ENCODE data around the gene THSD4. TPM values are rescaled to one million over a fixed set of nuclear protein-coding genes. Genes with fewer than 3 reads are reported as not detected.

THSD4 gene
- total and polyA plus RNA-seq, 2 donors (not counting 1 experiment from before 2014, with no cell fraction given), result 43.1 to 95.5 TPM

GRCh38 chr15:71392861-71393283, 277.6 kb downstream of the THSD4 start:
- Histone ChIP-seq H3K4me2 (ENCODE audit: extremely low read depth, insufficient read depth, low read length) (no peak overlapping the region), H3K9ac (ENCODE audit: insufficient read depth, low read length) (no peak overlapping the region), H3K79me2 (ENCODE audit: control insufficient read depth, insufficient read depth, low read length) (no peaks in the 10 kb centered on the region), H4K20me1 (ENCODE audit: control insufficient read depth, extremely low read depth, insufficient read depth, low read length) (no peaks in the 10 kb centered on the region), H3K27ac (ENCODE audit: insufficient read depth, low read length) (no peak overlapping the region), H2AFZ (ENCODE audit: low read length) (no peak overlapping the region), H3K4me1 (ENCODE audit: control insufficient read depth, extremely low read depth, insufficient read depth, low read length) (no peaks in the 10 kb centered on the region), H3K9me3 (ENCODE audit: control insufficient read depth, insufficient read depth, low read depth, low read length) (no peaks in the 10 kb centered on the region), H3K27me3 (ENCODE audit: control insufficient read depth, insufficient read depth, low read length) (no peaks in the 10 kb centered on the region), H3K36me3 (ENCODE audit: control insufficient read depth, insufficient read depth, low read length) (no peaks in the 10 kb centered on the region), H3K4me3 (replicated peaks in 1 of 4; ENCODE audit: control extremely low read depth in 1 of 4, insufficient read depth in 1 of 4, low read depth in 3 of 4, low read length in 4 of 4) (no peak overlapping the region)
- DNase-seq (ENCODE audit: low read depth in 2 of 2), result no peak
- no peak for TF ChIP-seq EZH2 (IDR thresholded peaks at IDR 0.05; ENCODE audit: low read length, missing control alignments)
- TF ChIP-seq CTCF (conservative IDR thresholded peaks at IDR 0.05 in 1 of 2, IDR thresholded peaks at IDR 0.05 in 1 of 2; ENCODE audit: low read depth in 1 of 2, low read length in 2 of 2), result no peak

- Histone ChIP-seq H3K9me3 (ENCODE audit: control insufficient read depth, insufficient read depth, low read depth, low read length) (no peaks in the 10 kb centered on the region), H3K27me3 (ENCODE audit: control insufficient read depth, insufficient read depth, low read length) (no peaks in the 10 kb centered on the region), H3K36me3 (ENCODE audit: control insufficient read depth, insufficient read depth, low read length) (no peaks in the 10 kb centered on the region), H3K4me3 (replicated peaks in 1 of 4; ENCODE audit: control extremely low read depth in 1 of 4, insufficient read depth in 1 of 4, low read depth in 3 of 4, low read length in 4 of 4) (no peak overlapping the region), H3K4me1 (ENCODE audit: control insufficient read depth, extremely low read depth, insufficient read depth, low read length) (no peaks in the 10 kb centered on the region), H3K4me2 (ENCODE audit: extremely low read depth, insufficient read depth, low read length) (no peak overlapping the region), H3K27ac (ENCODE audit: insufficient read depth, low read length) (no peak overlapping the region), H2AFZ (ENCODE audit: low read length) (no peak overlapping the region), H3K79me2 (ENCODE audit: control insufficient read depth, insufficient read depth, low read length) (no peaks in the 10 kb centered on the region), H3K9ac (ENCODE audit: insufficient read depth, low read length) (no peak overlapping the region), H4K20me1 (ENCODE audit: control insufficient read depth, extremely low read depth, insufficient read depth, low read length) (no peaks in the 10 kb centered on the region)
- no peak for DNase-seq (ENCODE audit: low read depth in 2 of 2)
- no peak for TF ChIP-seq EZH2 (IDR thresholded peaks at IDR 0.05; ENCODE audit: low read length, missing control alignments)
- TF ChIP-seq CTCF (conservative IDR thresholded peaks at IDR 0.05 in 1 of 2, IDR thresholded peaks at IDR 0.05 in 1 of 2; ENCODE audit: low read depth in 1 of 2, low read length in 2 of 2), result no peak
Observed at GRCh38 chr15:71393383-71393782, 278.1 kb downstream of the THSD4 start.

GRCh38 chr15:71396536-71397125, 281.4 kb downstream of the THSD4 start:
- Histone ChIP-seq H3K27ac (ENCODE audit: insufficient read depth, low read length) (no peak overlapping the region), H2AFZ (ENCODE audit: low read length) (no peak overlapping the region), H3K4me1 (ENCODE audit: control insufficient read depth, extremely low read depth, insufficient read depth, low read length) (peaks cover 2% of the 10 kb centered on the region), H3K36me3 (ENCODE audit: control insufficient read depth, insufficient read depth, low read length) (no peaks in the 10 kb centered on the region), H3K4me2 (ENCODE audit: extremely low read depth, insufficient read depth, low read length) (no peak overlapping the region), H3K9ac (ENCODE audit: insufficient read depth, low read length) (no peak overlapping the region), H3K79me2 (ENCODE audit: control insufficient read depth, insufficient read depth, low read length) (no peaks in the 10 kb centered on the region), H4K20me1 (ENCODE audit: control insufficient read depth, extremely low read depth, insufficient read depth, low read length) (no peaks in the 10 kb centered on the region), H3K4me3 (replicated peaks in 1 of 4; ENCODE audit: control extremely low read depth in 1 of 4, insufficient read depth in 1 of 4, low read depth in 3 of 4, low read length in 4 of 4) (no peak overlapping the region), H3K27me3 (ENCODE audit: control insufficient read depth, insufficient read depth, low read length) (no peaks in the 10 kb centered on the region), H3K9me3 (ENCODE audit: control insufficient read depth, insufficient read depth, low read depth, low read length) (no peaks in the 10 kb centered on the region)
- no peak for DNase-seq (ENCODE audit: low read depth in 2 of 2)
- TF ChIP-seq CTCF (conservative IDR thresholded peaks at IDR 0.05 in 1 of 2, IDR thresholded peaks at IDR 0.05 in 1 of 2; ENCODE audit: low read depth in 1 of 2, low read length in 2 of 2) (no peak), EZH2 (IDR thresholded peaks at IDR 0.05; ENCODE audit: low read length, missing control alignments) (no peak)

Measured in fibroblast of lung (primary cell).